ENCODE measurements around the gene COL4A1. TPM values are rescaled to one million over a fixed set of nuclear protein-coding genes. Genes with fewer than 3 reads are reported as not detected.

COL4A1 gene
- polyA plus RNA-seq, 1 donor: 146 TPM

DNA sequence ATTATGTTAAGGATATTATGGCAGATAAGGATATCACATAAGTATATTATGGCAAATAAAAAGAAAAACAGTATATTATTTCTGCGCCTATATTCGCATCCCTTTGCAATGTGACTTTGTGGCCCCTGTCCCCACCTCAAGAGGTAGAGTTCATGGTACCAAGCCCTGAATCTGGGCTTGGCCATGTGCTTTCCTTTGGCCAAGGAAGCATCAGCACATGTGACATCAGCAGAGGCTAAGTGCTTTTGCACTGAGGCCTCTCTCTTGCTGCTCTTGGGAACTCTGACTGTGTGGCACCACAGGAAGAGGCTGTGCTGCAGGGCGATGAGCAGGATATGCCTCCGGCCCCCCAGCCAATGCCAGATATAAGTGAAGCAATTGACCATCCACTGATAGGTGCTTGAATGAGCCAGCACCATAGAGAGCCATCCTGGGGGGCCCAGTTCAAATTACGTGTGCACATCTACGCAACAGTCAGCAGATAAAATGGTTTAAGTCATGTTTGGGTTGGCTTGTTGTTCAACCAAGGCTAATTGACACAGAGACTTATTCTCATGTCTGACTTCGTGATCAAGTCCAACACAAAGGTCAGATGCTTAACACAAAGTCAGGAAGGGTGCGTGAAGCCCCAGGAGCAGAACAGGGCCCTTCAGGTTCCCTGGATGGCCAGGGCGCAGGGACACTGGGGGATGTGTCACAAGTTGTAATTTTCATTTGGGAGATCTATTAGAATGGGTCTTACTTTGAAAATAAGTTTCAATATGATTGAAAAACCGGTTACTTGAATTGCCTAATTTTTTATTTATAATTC lies 173.3 kb downstream of the COL4A1 start:
- Histone ChIP-seq H3K9me3 (ENCODE audit: control insufficient read depth, low read depth, low read length) (no peaks in the 10 kb centered on the region), H3K27me3 (ENCODE audit: control insufficient read depth, insufficient read depth, low read length) (peaks cover 13% of the 10 kb centered on the region), H3K27ac (ENCODE audit: low read length) (no peak overlapping the region), H3K36me3 (ENCODE audit: control insufficient read depth, insufficient read depth, low read length) (no peaks in the 10 kb centered on the region), H3K4me1 (ENCODE audit: control insufficient read depth, insufficient read depth, low read length) (peaks cover 6% of the 10 kb centered on the region), H3K4me3 (ENCODE audit: low read length) (no peak overlapping the region)
- WGBS (ENCODE audit: insufficient coverage, low lambda C conversion rate): 100% methylated on average over 1 of the region's 10 CpGs
- no peak for DNase-seq

DNA sequence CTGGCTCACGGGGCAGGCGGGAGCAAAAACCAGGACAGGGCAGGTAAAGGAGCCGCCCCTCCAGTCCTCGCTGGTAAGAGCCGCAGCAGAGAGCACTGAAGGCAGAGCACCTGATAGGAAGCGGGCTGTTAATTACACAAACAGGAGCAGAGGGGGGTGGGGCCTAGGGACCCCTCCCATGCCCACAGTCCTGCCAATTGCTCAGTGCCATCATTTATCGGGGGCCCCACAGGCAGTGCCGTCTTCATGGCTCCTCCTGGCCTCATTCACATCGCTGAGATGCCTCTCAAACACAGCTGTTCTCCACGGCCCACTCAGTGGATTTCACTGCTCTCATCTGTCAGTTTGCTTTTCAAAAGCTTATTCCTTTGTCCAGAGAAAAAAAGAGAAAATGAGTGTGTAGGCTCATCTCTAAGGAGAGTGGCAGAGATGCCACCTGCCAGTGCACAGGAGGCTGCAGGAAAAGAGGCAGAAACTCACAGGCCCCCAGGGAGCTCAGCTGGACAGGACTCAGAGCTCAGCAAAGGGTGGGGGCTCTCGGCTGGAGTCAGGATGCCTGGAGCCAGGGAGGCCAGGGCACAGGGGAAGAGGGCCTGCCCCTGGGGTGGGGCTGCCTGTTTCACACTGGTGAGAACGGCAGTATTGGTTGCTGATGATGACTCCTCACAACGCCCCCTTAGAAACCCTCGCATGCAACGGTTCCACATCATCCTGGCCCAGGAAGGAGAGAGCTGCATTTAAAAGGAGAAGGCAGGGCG lies 174.6 kb downstream of the COL4A1 start:
- no peak for DNase-seq
- WGBS (ENCODE audit: insufficient coverage, low lambda C conversion rate): 60% methylated on average over 1 of the region's 16 CpGs
- Histone ChIP-seq H3K4me3 (ENCODE audit: low read length) (no peak overlapping the region), H3K9me3 (ENCODE audit: control insufficient read depth, low read depth, low read length) (no peaks in the 10 kb centered on the region), H3K27me3 (ENCODE audit: control insufficient read depth, insufficient read depth, low read length) (peaks cover 15% of the 10 kb centered on the region), H3K27ac (ENCODE audit: low read length) (no peak overlapping the region), H3K36me3 (ENCODE audit: control insufficient read depth, insufficient read depth, low read length) (no peaks in the 10 kb centered on the region), H3K4me1 (ENCODE audit: control insufficient read depth, insufficient read depth, low read length) (peaks cover 3% of the 10 kb centered on the region)

DNA sequence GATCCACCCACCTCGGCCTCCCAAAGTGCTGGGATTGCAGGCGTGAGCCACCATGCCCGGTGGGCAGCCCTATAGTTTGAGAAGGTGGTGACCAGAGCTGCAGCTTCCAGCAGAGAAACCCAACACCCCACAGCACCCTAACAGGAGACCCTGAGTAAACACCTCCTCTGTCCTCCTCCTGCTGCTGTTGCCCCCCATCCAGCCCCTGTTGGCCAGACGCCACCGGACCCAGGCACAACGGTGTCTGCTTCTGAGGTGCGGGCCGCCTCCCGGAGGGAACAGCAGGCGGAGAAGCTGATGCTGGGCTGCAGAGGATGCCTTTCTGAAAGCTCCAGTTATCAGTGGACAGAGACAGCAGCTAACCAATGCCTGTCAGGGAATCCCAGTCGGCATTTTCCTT lies 175.5 kb downstream of the COL4A1 start:
- Histone ChIP-seq H3K27ac (ENCODE audit: low read length) (no peak overlapping the region), H3K36me3 (ENCODE audit: control insufficient read depth, insufficient read depth, low read length) (no peaks in the 10 kb centered on the region), H3K9me3 (ENCODE audit: control insufficient read depth, low read depth, low read length) (no peaks in the 10 kb centered on the region), H3K27me3 (ENCODE audit: control insufficient read depth, insufficient read depth, low read length) (peaks cover 15% of the 10 kb centered on the region), H3K4me1 (ENCODE audit: control insufficient read depth, insufficient read depth, low read length) (no peaks in the 10 kb centered on the region), H3K4me3 (ENCODE audit: low read length) (no peak overlapping the region)
- no peak for DNase-seq
- WGBS (ENCODE audit: insufficient coverage, low lambda C conversion rate): 60% methylated on average over 1 of the region's 11 CpGs

DNA sequence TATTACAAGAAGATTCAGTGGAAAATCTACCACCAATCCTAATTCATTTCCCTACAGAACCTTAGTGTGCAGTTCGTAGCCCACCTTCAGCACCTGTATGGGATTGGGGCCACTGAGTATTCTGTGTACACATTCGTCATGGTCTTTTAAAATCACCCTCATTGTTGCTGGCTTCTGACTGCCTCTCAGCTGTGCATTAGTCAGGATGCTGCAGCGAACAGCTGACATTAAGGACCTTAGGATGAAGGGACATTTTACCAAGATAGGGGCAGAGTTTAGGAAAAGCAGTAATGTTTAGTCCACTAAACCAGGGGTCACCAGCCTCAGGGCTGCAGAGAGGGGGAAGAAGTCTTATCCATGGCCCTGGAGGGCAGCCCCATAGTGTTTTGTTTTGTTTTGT lies 176.5 kb downstream of the COL4A1 start:
- H3K27me3 ChIP-seq (ENCODE audit: control insufficient read depth, insufficient read depth, low read length): peaks cover 15% of the 10 kb centered on the region
- H3K4me3 ChIP-seq (ENCODE audit: low read length): no peak overlapping the region
- DNase-seq: no peak
- WGBS (ENCODE audit: insufficient coverage, low lambda C conversion rate): no CpG with 5 or more reads among the region's 3 CpGs
- H3K27ac ChIP-seq (ENCODE audit: low read length): no peak overlapping the region
- H3K9me3 ChIP-seq (ENCODE audit: control insufficient read depth, low read depth, low read length): no peaks in the 10 kb centered on the region
- no peaks in the 10 kb centered on the region for H3K36me3 ChIP-seq (ENCODE audit: control insufficient read depth, insufficient read depth, low read length)
- H3K4me1 ChIP-seq (ENCODE audit: control insufficient read depth, insufficient read depth, low read length): no peaks in the 10 kb centered on the region

DNA sequence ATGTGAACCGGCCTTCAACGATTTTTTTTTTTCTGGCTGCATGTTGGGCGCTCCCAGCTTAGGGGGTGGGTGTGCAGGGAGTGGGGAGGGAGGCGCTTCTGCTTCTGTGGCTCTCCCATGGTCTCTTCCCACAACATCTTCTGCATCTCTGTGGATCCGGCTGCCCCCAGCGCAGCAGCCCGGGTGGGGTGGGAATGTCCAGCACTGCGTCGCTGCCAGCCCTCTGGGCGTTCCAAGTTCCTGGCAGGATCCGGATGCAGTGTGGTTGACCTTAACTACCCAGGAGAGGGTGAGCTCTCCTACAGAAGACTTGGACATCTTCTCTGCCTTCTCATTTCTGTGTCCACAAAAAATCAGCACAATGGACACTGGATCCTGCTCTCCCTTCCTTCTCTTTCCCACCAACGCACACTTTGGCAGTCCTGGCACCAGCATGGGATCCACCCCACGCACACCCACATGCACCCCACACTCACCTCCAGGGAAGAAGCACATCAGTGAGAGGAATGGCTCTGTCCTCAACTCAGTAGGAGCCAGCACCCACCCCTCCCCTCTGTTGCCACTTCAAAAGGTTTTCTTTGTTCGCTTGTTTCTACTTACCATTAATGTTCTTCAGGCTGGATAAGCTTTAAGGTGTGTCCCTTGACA lies 177.3 kb downstream of the COL4A1 start:
- Histone ChIP-seq H3K4me1 (ENCODE audit: control insufficient read depth, insufficient read depth, low read length) (no peaks in the 10 kb centered on the region), H3K4me3 (ENCODE audit: low read length) (no peak overlapping the region), H3K27me3 (ENCODE audit: control insufficient read depth, insufficient read depth, low read length) (peaks cover 15% of the 10 kb centered on the region), H3K36me3 (ENCODE audit: control insufficient read depth, insufficient read depth, low read length) (no peaks in the 10 kb centered on the region), H3K27ac (ENCODE audit: low read length) (no peak overlapping the region), H3K9me3 (ENCODE audit: control insufficient read depth, low read depth, low read length) (no peaks in the 10 kb centered on the region)
- 100% methylated on average over 1 of the region's 14 CpGs for WGBS (ENCODE audit: insufficient coverage, low lambda C conversion rate)
- DNase-seq: no peak

DNA sequence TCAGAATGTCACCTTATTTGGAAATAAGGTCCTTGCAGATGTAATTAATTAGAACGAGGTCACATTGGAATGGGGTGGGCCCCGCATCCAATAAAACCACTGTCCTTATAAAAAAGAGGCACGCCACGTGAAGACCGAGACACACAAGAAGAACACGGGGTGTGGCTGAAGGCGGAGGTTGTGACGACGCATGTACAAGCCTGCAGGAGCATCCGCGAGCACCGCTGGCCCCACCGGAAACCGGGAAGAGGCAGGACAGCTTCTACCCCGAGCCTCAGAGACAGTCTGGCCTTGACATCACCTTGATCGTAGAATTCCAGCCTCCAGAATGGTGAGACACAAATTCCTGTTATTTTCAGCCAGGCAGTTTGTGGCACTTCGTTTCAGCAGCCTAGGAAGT lies 177.9 kb downstream of the COL4A1 start:
- WGBS (ENCODE audit: insufficient coverage, low lambda C conversion rate): no CpG with 5 or more reads among the region's 17 CpGs
- H3K27me3 ChIP-seq (ENCODE audit: control insufficient read depth, insufficient read depth, low read length): peaks cover 15% of the 10 kb centered on the region
- no peak for DNase-seq
- no peaks in the 10 kb centered on the region for H3K9me3 ChIP-seq (ENCODE audit: control insufficient read depth, low read depth, low read length)
- H3K4me3 ChIP-seq (ENCODE audit: low read length): no peak overlapping the region
- H3K4me1 ChIP-seq (ENCODE audit: control insufficient read depth, insufficient read depth, low read length): no peaks in the 10 kb centered on the region
- H3K27ac ChIP-seq (ENCODE audit: low read length): no peak overlapping the region
- H3K36me3 ChIP-seq (ENCODE audit: control insufficient read depth, insufficient read depth, low read length): no peaks in the 10 kb centered on the region

DNA sequence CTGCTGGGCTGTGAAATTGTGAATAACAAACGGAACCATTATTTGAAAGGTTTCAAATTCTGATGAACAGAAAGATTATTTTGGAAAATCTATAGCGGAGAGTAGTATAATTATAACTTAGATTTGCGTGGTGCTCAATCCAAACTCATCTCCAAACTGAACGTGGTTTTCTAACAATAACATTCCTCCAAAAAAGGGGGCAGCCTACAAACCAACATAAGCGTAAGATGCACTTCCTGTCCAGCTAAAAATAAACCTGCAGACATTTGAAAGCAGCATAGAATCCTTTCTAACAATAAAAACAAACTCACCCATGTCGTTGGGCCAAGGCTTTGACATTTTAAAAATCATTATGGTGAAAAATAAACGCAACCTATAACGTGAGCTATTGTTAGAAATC lies 178.4 kb downstream of the COL4A1 start:
- Histone ChIP-seq H3K9me3 (ENCODE audit: control insufficient read depth, low read depth, low read length) (no peaks in the 10 kb centered on the region), H3K4me3 (ENCODE audit: low read length) (no peak overlapping the region), H3K4me1 (ENCODE audit: control insufficient read depth, insufficient read depth, low read length) (no peaks in the 10 kb centered on the region), H3K36me3 (ENCODE audit: control insufficient read depth, insufficient read depth, low read length) (no peaks in the 10 kb centered on the region), H3K27me3 (ENCODE audit: control insufficient read depth, insufficient read depth, low read length) (peaks cover 16% of the 10 kb centered on the region), H3K27ac (ENCODE audit: low read length) (no peak overlapping the region)
- no peak for DNase-seq
- 100% methylated on average over 1 of the region's 8 CpGs for WGBS (ENCODE audit: insufficient coverage, low lambda C conversion rate)

DNA sequence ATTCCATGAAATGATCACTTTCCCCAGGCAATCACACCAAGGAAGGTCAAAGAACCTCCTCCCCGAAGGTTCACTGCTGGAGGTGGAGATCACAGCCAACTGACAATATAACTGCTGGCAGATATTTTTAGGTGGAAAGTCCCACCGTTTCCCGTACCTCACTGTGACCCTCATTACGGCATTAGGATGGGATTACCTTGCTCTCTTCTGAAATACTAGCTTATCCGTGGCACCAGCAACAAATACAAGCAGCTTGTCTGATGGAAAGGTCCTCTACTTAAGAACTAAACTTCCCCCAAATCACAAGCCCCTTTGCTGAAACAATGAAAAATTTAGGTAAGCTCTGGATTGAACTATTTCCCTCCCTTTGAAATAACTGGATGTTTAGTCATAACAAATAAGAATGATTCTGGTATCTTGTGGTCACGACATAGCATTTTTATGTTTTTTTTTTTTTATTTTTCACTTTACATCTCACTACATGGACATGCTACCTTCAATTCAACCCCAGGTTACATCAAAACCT lies 178.9 kb downstream of the COL4A1 start:
- peaks cover 18% of the 10 kb centered on the region for H3K27me3 ChIP-seq (ENCODE audit: control insufficient read depth, insufficient read depth, low read length)
- H3K36me3 ChIP-seq (ENCODE audit: control insufficient read depth, insufficient read depth, low read length): no peaks in the 10 kb centered on the region
- WGBS (ENCODE audit: insufficient coverage, low lambda C conversion rate): 71% methylated on average over 1 of the region's 6 CpGs
- no peak overlapping the region for H3K4me3 ChIP-seq (ENCODE audit: low read length)
- no peaks in the 10 kb centered on the region for H3K9me3 ChIP-seq (ENCODE audit: control insufficient read depth, low read depth, low read length)
- H3K4me1 ChIP-seq (ENCODE audit: control insufficient read depth, insufficient read depth, low read length): no peaks in the 10 kb centered on the region
- no peak overlapping the region for H3K27ac ChIP-seq (ENCODE audit: low read length)
- DNase-seq: no peak

DNA sequence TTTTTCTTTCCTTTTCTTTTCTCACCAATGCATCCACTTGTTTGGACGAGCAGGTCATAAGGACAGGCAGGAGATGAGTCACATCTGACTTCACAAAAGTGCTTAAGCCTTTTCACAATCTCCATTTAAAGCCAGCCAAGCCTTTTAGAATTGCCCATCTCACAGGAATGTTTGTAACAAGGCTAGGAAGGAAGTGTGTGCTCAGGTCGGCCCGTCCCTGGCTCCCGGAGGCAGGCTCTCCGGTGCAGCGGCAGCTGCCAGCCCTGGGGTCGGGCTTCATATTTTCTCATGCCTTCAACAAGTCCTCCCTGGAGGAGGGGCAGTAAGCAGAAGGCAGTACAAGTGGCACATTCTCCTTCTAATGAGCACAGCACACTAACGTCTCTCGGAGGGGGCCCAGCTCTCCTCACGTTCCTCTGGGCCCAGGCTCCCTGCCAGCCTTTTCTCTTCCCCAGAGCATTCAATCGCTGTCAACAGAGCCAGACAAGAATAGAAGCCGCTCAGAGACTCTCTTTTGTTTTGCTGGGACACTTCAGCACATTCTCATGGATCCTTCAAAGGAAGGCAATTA lies 180.5 kb downstream of the COL4A1 start:
- DNase-seq: peak in 1 of 2 donors; percentile 72
- H3K27me3 ChIP-seq (ENCODE audit: control insufficient read depth, insufficient read depth, low read length): peaks cover 20% of the 10 kb centered on the region
- no peaks in the 10 kb centered on the region for H3K4me1 ChIP-seq (ENCODE audit: control insufficient read depth, insufficient read depth, low read length)
- no peak overlapping the region for H3K4me3 ChIP-seq (ENCODE audit: low read length)
- WGBS (ENCODE audit: insufficient coverage, low lambda C conversion rate): 55% methylated on average over 2 of the region's 12 CpGs
- no peaks in the 10 kb centered on the region for H3K9me3 ChIP-seq (ENCODE audit: control insufficient read depth, low read depth, low read length)
- peak overlapping the region; percentile 32 for H3K27ac ChIP-seq (ENCODE audit: low read length)
- H3K36me3 ChIP-seq (ENCODE audit: control insufficient read depth, insufficient read depth, low read length): no peaks in the 10 kb centered on the region

All from large intestine (tissue), 3 donors.